NT2/D1 (cell line): ENCODE data around the gene MYRF.

ENCODE experiments used
- SUZ12 ChIP-seq: IDR thresholded peaks from 2 replicates; pipeline ENCODE4 v1.6.1; 2011; ENCODE audit not compliant: insufficient read length, insufficient read depth; ENCODE audit errors: extremely low read depth
- YY1 ChIP-seq: IDR thresholded peaks from 2 replicates; pipeline ENCODE4 v1.6.1; 2011; ENCODE audit not compliant: insufficient read length, insufficient read depth

- TF ChIP-seq SUZ12 (no peak), YY1 (no peak)
Measured at GRCh38 chr11:61769169-61769920, 16.9 kb downstream of the MYRF start.
